ENCODE measurements around the gene ZNF563.
A peak's percentile ranks its signal among the peaks of the same experiment; 100 is the strongest.
"Not testable (repeated sequence)": the region's sequence is repeated elsewhere in the genome, so short reads cannot be mapped to it uniquely, and the experiment has no call there.

ZNF563 gene

DNA sequence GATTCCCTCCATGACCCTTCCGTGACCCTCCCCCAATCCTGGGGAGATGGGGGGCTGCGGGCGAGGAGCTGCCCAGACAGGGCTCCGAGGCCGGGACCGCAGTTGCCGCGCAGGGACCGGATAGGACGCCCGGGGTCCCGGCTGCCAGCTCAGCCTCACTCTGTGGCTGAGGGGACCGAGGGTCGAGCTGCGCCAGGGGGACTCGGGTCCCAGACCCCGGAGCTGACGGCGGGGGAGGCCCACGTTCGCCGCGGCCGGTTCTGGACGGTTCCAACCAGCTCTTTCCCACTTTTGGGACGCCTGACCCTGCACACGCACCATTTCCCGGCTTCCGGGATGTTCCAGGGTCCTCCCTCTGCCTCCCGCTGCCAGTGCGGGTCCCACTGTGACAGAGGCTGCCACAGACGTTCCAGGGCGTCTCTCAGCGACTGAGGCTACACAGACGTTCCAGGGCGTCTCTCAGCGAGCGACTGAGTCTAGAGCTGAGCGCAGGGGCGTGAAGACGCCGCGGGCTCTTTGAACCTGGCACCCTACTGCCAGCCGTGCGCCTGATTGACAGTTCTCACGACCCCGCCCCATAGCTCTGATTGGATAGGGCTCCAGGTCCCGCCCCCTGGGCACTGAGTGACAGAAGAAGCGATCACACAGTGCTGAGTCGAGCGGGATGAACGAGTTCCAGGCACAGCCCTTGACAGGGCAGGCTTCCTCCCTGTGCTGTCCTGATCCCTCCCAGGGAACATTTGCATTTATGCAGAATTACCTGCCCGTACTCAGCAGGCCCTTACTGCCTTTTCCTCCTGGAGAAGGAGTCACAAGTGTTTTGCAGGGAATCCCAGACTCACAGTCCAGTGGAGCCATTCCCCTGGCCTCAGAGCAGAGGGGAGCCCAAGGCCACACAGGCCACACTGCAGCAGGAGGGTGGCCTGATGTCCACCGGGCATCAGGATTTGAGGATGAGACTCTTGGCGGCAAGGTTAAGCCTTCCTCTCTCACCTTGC, at the start of gene ZNF563:
Gene ZNF563, minus strand, starts transcription at position 472 of the 998 bp plus-strand sequence. Its CDS starts 151 bp downstream, at position 321.
- Mint-ChIP-seq H3K9me3 (peaks cover 0 to 3% of the 10 kb centered on the region in 2 donors), H3K27me3 (no peaks in the 10 kb centered on the region), H3K27ac (peak within 1 kb of the TSS; percentile 99 to 100), H3K4me1 (peaks cover 38% of the 10 kb centered on the region), H3K4me3 (peak within 1 kb of the TSS; percentile 97 to 99)
- peak; percentile 92 for ATAC-seq
- DNase-seq, result peak; percentile 97 to 99

DNA sequence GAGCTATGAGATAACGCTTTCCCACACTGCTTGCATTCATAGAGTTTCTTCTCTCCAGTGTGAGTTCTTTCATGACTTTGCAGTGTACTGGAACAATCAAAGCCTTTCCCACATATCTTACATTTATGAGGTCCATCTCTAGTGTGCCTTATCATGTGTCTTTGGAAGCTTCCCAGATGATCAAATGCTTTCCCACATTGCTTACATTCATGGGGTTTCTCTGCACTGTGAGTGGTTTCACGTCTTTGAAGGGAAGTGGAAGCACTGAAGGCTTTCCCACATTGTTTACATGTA, 47.0 kb upstream of the ZNF563 start:
- peaks cover 43 to 62% of the 10 kb centered on the region in 2 donors for H3K9me3 Mint-ChIP-seq
- ATAC-seq (no peak), DNase-seq (no peak)
- H3K27me3 Mint-ChIP-seq, result no peaks in the 10 kb centered on the region
- no peak overlapping the region for H3K4me3 Mint-ChIP-seq
- H3K27ac Mint-ChIP-seq, result no peak overlapping the region
- H3K4me1 Mint-ChIP-seq, result no peaks in the 10 kb centered on the region

DNA sequence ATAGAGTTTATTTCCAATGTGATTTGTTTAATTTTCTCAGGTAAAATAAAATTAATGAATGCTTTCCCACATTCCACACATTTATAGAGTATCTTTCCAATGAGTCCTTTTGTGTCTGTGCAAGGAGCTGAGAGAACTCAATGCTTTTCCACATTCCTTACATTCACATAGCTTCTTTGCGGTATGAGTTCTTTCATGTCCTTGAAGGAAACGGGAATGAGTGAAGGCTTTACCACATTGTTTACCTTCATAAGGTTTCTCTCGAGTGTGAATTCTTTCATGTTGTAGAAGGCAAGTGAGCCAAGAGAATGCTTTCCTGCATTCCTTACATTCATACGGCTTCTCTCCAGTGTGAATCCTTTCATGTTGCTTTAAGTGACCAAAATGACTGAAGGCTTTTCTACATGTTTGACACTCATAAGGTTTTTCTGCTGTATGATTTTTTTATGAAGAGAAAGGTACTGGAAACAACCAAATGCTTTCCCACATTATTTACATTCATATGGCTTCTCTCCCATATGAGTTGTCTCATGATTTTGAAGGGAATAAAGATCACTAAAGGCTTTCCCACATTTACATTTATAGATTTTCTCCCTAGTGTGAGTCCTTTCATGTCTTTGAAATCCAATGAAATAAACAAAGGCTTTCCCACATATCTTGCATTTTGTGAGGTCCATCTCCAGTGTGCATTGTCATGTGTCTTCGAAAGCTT, 46.5 kb upstream of the ZNF563 start:
- H3K27ac Mint-ChIP-seq, result no peak overlapping the region
- ATAC-seq, result no peak
- no peaks in the 10 kb centered on the region for H3K27me3 Mint-ChIP-seq
- H3K9me3 Mint-ChIP-seq, result peaks cover 46 to 66% of the 10 kb centered on the region in 2 donors
- H3K4me3 Mint-ChIP-seq, result no peak overlapping the region
- no peak for DNase-seq
- H3K4me1 Mint-ChIP-seq, result no peaks in the 10 kb centered on the region

GRCh38 chr19:12374026-12374425, 40.6 kb upstream of the ZNF563 start:
- Mint-ChIP-seq H3K4me3 (no peak overlapping the region), H3K9me3 (peaks cover 33 to 40% of the 10 kb centered on the region in 2 donors), H3K27ac (no peak overlapping the region), H3K4me1 (no peaks in the 10 kb centered on the region), H3K27me3 (no peaks in the 10 kb centered on the region)
- ATAC-seq (no peak), DNase-seq (no peak)

- peaks cover 25% of the 10 kb centered on the region for H3K4me1 Mint-ChIP-seq
- H3K4me3 Mint-ChIP-seq, result peak within 1 kb of the TSS; percentile 99 to 100
- ATAC-seq (peak; percentile 99), DNase-seq (peak; percentile 83 to 88)
- H3K27me3 Mint-ChIP-seq, result no peaks in the 10 kb centered on the region
- H3K27ac Mint-ChIP-seq, result peak within 1 kb of the TSS; percentile 93 to 95
- no peaks in the 10 kb centered on the region for H3K9me3 Mint-ChIP-seq
Observed at GRCh38 chr19:12365236-12366162, 32.1 kb upstream of the ZNF563 start, which contains the start of gene ZNF442. Gene ZNF442 (minus strand): TSS chr19:12365683. CDS start chr19:12363631, 2,052 bp downstream.

GRCh38 chr19:12364391-12365235, 31.2 kb upstream of the ZNF563 start:
- peak in 1 of 2 donors; percentile 13 for DNase-seq
- ATAC-seq, result no peak
- Mint-ChIP-seq H3K4me3 (peak overlapping the region; percentile 99 to 100), H3K9me3 (no peaks in the 10 kb centered on the region), H3K27me3 (no peaks in the 10 kb centered on the region), H3K27ac (peak overlapping the region; percentile 83 to 95), H3K4me1 (peaks cover 25% of the 10 kb centered on the region)

DNA sequence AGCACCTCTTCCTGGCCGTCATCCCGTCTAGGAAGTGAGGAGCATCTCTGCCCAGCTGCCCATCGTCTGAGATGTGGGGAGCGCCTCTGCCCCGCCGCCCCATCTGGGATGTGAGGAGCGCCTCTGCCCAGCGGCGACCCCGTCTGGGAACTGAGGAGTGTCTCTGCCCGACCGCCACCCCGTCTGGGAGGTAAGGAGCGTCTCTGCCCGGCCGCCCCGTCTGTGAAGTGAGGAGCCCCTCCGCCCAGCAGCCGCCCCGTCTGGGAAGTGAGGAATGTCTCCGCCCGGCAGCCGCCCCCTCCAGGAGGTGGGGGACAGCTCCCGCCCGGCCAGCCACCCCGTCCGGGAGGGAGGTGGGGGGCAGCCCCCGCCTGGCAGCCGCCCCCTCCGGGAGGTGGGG, 28.8 kb upstream of the ZNF563 start:
- H3K4me1 Mint-ChIP-seq, result peaks cover 25% of the 10 kb centered on the region
- H3K9me3 Mint-ChIP-seq, result peaks cover 5 to 14% of the 10 kb centered on the region in 2 donors
- not testable (repeated sequence) for H3K27me3 Mint-ChIP-seq, H3K4me3 Mint-ChIP-seq, ATAC-seq, DNase-seq, H3K27ac Mint-ChIP-seq

DNA sequence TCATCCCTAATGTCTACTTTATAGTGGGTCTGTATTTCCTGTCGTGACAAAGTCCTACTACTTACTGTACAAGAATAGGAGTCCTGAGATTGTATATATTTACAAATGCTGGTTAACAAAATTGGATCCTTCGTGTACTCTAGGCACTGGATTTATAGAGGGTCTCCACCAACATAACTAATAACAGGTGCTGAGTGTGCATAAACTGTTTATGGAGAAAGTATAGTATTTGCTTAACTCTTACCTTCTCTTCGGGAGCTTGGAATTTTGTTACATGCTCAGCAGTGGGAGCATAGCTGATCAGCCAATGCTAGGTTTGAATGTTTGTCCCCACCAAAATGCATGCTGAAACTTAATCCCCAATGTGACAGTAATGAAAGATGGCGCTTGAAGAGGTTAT, 19.9 kb upstream of the ZNF563 start:
- ATAC-seq (no peak), DNase-seq (no peak)
- Mint-ChIP-seq H3K4me3 (no peak overlapping the region), H3K27me3 (no peaks in the 10 kb centered on the region), H3K27ac (no peak overlapping the region), H3K4me1 (no peaks in the 10 kb centered on the region), H3K9me3 (peaks cover 33 to 67% of the 10 kb centered on the region in 2 donors)

DNA sequence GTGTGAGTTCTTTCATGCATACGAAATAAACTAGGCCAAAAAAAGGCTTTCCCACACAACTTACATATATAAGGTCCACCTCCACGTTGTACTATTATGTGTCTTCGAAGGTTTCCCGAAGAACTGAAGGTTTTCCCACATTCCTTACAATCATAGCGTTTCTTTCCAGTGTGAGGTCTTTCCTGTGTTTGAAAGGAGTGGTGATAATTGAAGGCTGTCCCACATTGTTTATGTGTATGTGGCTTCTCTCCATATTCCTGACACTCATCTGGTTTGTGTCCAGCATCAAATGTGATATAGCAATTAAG, 17.4 kb upstream of the ZNF563 start:
- Mint-ChIP-seq H3K9me3 (peaks cover 30 to 66% of the 10 kb centered on the region in 2 donors), H3K27me3 (no peaks in the 10 kb centered on the region), H3K4me3 (no peak overlapping the region), H3K27ac (no peak overlapping the region), H3K4me1 (no peaks in the 10 kb centered on the region)
- DNase-seq, result no peak
- ATAC-seq, result no peak

GRCh38 chr19:12350185-12350889, 16.9 kb upstream of the ZNF563 start:
- peaks cover 30 to 70% of the 10 kb centered on the region in 2 donors for H3K9me3 Mint-ChIP-seq
- H3K27me3 Mint-ChIP-seq, result no peaks in the 10 kb centered on the region
- H3K4me3 Mint-ChIP-seq, result no peak overlapping the region
- no peaks in the 10 kb centered on the region for H3K4me1 Mint-ChIP-seq
- H3K27ac Mint-ChIP-seq, result no peak overlapping the region
- ATAC-seq, result no peak
- no peak for DNase-seq

GRCh38 chr19:12346896-12347295, 13.5 kb upstream of the ZNF563 start:
- no peaks in the 10 kb centered on the region for H3K27me3 Mint-ChIP-seq
- H3K9me3 Mint-ChIP-seq, result peaks cover 18 to 64% of the 10 kb centered on the region in 2 donors
- no peak overlapping the region for H3K4me3 Mint-ChIP-seq
- DNase-seq, result no peak
- H3K4me1 Mint-ChIP-seq, result no peaks in the 10 kb centered on the region
- ATAC-seq, result peak; percentile 79
- H3K27ac Mint-ChIP-seq, result no peak overlapping the region

DNA sequence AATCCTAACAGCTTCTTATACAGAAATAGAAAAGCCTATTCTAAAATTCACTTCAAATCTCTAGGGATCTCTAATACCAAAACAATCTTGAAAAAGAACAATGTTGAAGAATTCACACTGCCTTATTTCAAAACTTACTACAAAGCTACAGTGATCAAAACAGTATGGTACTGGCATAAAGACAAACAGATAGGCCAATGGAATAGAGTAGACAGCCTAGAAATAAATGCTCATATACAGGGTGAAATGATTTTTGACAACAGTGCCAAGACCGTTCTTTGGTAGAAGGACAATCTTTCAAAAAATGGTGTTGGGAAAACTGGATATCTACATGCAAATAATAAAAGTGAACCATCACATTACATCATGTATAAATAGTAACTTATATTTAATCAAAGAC, 11.8 kb upstream of the ZNF563 start:
- ATAC-seq (no peak), DNase-seq (no peak)
- Mint-ChIP-seq H3K9me3 (peaks cover 16 to 52% of the 10 kb centered on the region in 2 donors), H3K4me3 (no peak overlapping the region), H3K27me3 (no peaks in the 10 kb centered on the region), H3K4me1 (no peaks in the 10 kb centered on the region), H3K27ac (no peak overlapping the region)

GRCh38 chr19:12331211-12331941, 2.1 kb downstream of the ZNF563 start:
- no peaks in the 10 kb centered on the region for H3K9me3 Mint-ChIP-seq
- no peaks in the 10 kb centered on the region for H3K27me3 Mint-ChIP-seq
- peak overlapping the region; percentile 99 to 100 for H3K27ac Mint-ChIP-seq
- ATAC-seq (peak; percentile 87), DNase-seq (peak; percentile 81 to 92)
- H3K4me1 Mint-ChIP-seq, result peaks cover 52% of the 10 kb centered on the region
- H3K4me3 Mint-ChIP-seq, result peak overlapping the region; percentile 97 to 99

All from stimulated activated naive CD8-positive, alpha-beta T cell treated with anti-CD3 and anti-CD28 coated beads, Interleukin-15, amount 100 ng/mL, for 72 hours (primary cell).